Fibroblast of the aortic adventitia (primary cell): ENCODE results near the gene GAPDH. TPM values are rescaled to one million over a fixed set of nuclear protein-coding genes. Genes with fewer than 3 reads are reported as not detected.

Source experiments
- DNase-seq: peaks from one replicate; pipeline ENCODE4 v3.0.0-alpha.2; 2010; ENCODE audit warnings: low read depth
- H3K4me3 ChIP-seq: 2 replicates; pipeline ENCODE4 v1.5.1; 2011; ENCODE audit warnings: low read depth, mild to moderate bottlenecking, control low read depth, low read length, moderate library complexity
- CTCF ChIP-seq: IDR thresholded peaks from 2 replicates; pipeline ENCODE4 v1.5.1; 2011; ENCODE audit warnings: mild to moderate bottlenecking, low read length, control low read depth, inconsistent platforms; ENCODE audit not compliant: insufficient read depth
- total RNA-seq: library from RNA; depleted of rRNA; stranded (reverse); fragments of >200 nt; gene quantifications from 2 replicates; pipeline ENCODE4 v1.2.3, GENCODE V29; 2012; ENCODE audit warnings: low replicate concordance

Gene GAPDH
- total RNA-seq, 1 donor: 5,776 TPM

- peak; percentile 46 for TF ChIP-seq CTCF
- no peak overlapping the region for H3K4me3 ChIP-seq
- peak; percentile 27 for DNase-seq
These were observed 36.1 kb downstream of the GAPDH start for GRCh38 chr12:6570264-6570887.

- TF ChIP-seq CTCF: no peak
- DNase-seq: no peak
- H3K4me3 ChIP-seq: no peak overlapping the region
These were observed 38.7 kb downstream of the GAPDH start for GRCh38 chr12:6573001-6573400.

GRCh38 chr12:6574576-6575295, 40.4 kb downstream of the GAPDH start:
- H3K4me3 ChIP-seq: no peak overlapping the region
- no peak for TF ChIP-seq CTCF
- no peak for DNase-seq

GRCh38 chr12:6575648-6576047, 41.3 kb downstream of the GAPDH start:
- no peak overlapping the region for H3K4me3 ChIP-seq
- TF ChIP-seq CTCF: no peak
- DNase-seq: no peak

- TF ChIP-seq CTCF: peak; percentile 14
- no peak overlapping the region for H3K4me3 ChIP-seq
- DNase-seq: no peak
These were observed 47.9 kb downstream of the GAPDH start for GRCh38 chr12:6582196-6582595.

GRCh38 chr12:6582959-6583358, 48.6 kb downstream of the GAPDH start:
- no peak for DNase-seq
- no peak for TF ChIP-seq CTCF
- no peak overlapping the region for H3K4me3 ChIP-seq
